Activated CD4-positive, alpha-beta T cell treated with anti-CD3 and anti-CD28 coated beads for 36 hours (primary cell): Measurements from ENCODE around the gene TMCC2. TPM values are rescaled to one million over a fixed set of nuclear protein-coding genes. Genes with fewer than 3 reads are reported as not detected.
"Not testable (repeated sequence)": the region's sequence is repeated elsewhere in the genome, so short reads cannot be mapped to it uniquely, and the experiment has no call there.

Source experiments
- ATAC-seq: fragments of 200-7000 bp; cut with Tn5 transposase; one replicate; pipeline ENCODE4 v1.10.0; 2021; ENCODE audit warnings: mild to moderate bottlenecking, moderate library complexity
- CTCF ChIA-PET: fragments of 350-600 bp; sonication (Branson Sonifier 250); formaldehyde crosslinking; loops from one replicate; lab custom pipeline; 2021; ENCODE audit warnings: antibody characterized with exemption; lab: Charles Lee
- POLR2A ChIA-PET: fragments of 350-600 bp; sonication (Branson Sonifier 250); formaldehyde crosslinking; loops from one replicate; lab custom pipeline; 2021; ENCODE audit warnings: antibody characterized with exemption, inconsistent platforms; lab: Charles Lee
- DNase-seq: peaks from one replicate; pipeline ENCODE4 v3.0.0-alpha.2; 2020
- H3K27ac Mint-ChIP-seq: one replicate; pipeline ENCODE4 v1.8.0; 2021; ENCODE audit warnings: mixed read lengths
- H3K27me3 Mint-ChIP-seq: one replicate; pipeline ENCODE4 v1.8.0; 2021; ENCODE audit warnings: mixed read lengths
- H3K36me3 Mint-ChIP-seq: one replicate; pipeline ENCODE4 v1.8.0; 2021; ENCODE audit warnings: low read depth, mixed read lengths
- H3K4me1 Mint-ChIP-seq: one replicate; pipeline ENCODE4 v1.8.0; 2021; ENCODE audit warnings: mixed read lengths
- H3K4me3 Mint-ChIP-seq: one replicate; pipeline ENCODE4 v1.8.0; 2021; ENCODE audit warnings: mild to moderate bottlenecking, moderate library complexity, mixed read lengths
- H3K9me3 Mint-ChIP-seq: one replicate; pipeline ENCODE4 v1.8.0; 2021; ENCODE audit warnings: low read depth, mixed read lengths
- intact Hi-C, 2 experiments: fragments of 100-400 bp; cut with DNase I in 1 of 2; cut with micrococcal nuclease in 1 of 2; formaldehyde crosslinking; loops; one replicate each; pipeline versions ENCODE4 v1.14.2 to v1.15.1; 2022 to 2024; cut with DNase I, micrococcal nuclease
- total RNA-seq, 2 experiments: library from RNA; stranded (reverse); gene quantifications; one replicate each; pipeline ENCODE4 v1.2.3, GENCODE V29; 2021

Gene TMCC2
- total RNA-seq, 2 experiments from 2014 or later: 10.5 to 11.0 TPM

DNA sequence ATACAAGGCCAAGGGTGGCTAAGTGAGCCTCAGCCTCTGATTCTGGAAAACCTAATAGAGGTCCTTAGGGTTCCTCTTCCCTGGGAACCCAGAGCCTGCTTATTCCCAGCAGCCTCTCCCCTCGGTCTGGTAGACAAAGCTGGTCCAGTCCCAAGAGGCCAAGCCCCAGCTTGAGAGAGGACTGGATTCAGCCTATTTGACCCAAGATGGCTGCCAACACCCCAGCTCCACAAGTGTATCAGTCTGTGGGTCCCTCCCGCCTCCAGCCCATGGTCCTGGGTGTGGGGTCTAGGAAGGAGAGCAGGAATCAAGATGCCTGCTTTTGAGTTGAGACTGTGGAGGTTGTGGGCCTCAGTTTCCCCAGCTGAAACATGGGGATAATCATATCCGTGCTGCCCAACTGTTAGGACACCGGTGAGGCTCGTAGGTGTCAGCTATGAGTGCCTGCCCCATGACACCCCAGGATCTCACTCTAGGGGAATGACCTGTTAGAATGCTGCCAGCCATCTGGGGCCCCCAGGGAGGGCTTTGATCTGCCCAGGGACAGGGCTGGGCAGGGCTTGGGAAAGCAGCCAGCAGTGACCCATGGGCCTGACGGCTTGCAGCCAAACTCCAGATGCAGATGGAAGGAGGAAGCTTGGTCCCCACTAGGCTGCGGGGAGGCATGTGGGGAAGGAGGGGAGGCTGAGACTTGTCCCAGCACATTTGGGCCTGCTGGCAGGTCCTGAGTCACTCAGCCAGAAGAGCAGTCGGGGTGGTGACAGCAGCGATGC, 48.4 kb downstream of the TMCC2 start:
- Mint-ChIP-seq H3K27me3 (no peaks in the 10 kb centered on the region), H3K27ac (no peak overlapping the region), H3K36me3 (peaks cover 4% of the 10 kb centered on the region), H3K9me3 (no peaks in the 10 kb centered on the region), H3K4me1 (peaks cover 56% of the 10 kb centered on the region), H3K4me3 (no peak overlapping the region)
- ATAC-seq: no peak
- intact Hi-C loops: no loop called here
- DNase-seq: no peak
- ChIA-PET CTCF (interaction anchor here (0.6 to 23.1 kb wide), 10 partner anchors 9 to 1442 kb away, joined by 3 to 760 read pairs (median 8); partner anchors contain the start of gene NUAK2), POLR2A (no interaction called here)

DNA sequence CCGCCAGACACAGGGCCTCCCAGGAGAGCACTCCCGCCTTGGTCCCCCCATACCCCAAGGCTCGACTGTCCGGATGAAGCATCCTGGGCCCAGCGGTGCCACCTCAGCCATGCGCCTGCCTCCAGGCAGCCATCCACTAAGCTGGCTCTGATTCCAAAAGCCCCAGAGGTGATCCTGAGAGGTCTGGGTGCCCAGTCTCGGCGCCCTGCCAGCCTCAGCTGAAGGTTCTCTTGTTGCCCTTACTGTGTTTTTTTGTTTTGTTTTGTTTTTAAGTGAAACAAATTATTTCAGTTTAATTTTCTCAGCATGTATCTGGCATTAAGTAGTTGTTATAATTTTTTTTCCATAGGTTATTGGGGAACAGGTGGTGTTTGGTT, 48.9 kb downstream of the TMCC2 start:
- Mint-ChIP-seq H3K27me3 (no peaks in the 10 kb centered on the region), H3K36me3 (peaks cover 3% of the 10 kb centered on the region), H3K27ac (no peak overlapping the region), H3K4me1 (peaks cover 56% of the 10 kb centered on the region), H3K9me3 (no peaks in the 10 kb centered on the region), H3K4me3 (no peak overlapping the region)
- no peak for DNase-seq
- POLR2A ChIA-PET: no interaction called here
- intact Hi-C loops: no loop called here
- CTCF ChIA-PET: interaction anchor here (0.6 to 23.1 kb wide), 4 partner anchors 9 to 153 kb away, joined by 3 to 760 read pairs (median 10); partner anchors contain the start of gene NUAK2
- ATAC-seq: no peak

DNA sequence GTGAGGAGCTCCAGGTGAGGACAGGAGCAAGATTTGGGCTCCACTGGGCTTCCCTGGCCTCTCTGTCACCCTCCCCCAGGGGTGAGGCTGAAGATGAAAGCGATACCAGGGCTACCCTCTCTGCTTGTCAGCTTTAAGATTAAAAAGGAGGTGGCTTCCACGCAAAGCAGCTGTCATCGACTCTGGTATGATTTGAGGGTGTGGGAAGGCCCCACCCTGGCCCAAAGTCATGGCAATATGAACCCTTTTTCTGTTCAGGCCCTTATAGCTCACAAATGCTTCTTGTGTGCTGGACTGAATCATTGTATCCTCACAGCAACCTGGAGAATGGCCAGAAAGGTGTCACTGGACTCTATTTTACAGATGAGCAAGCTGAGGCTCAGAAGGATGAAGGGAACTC, 52.2 kb downstream of the TMCC2 start:
- DNase-seq: peak; percentile 54
- H3K4me3 Mint-ChIP-seq: no peak overlapping the region
- H3K27ac Mint-ChIP-seq: peak overlapping the region; percentile 29
- H3K4me1 Mint-ChIP-seq: peaks cover 69% of the 10 kb centered on the region
- H3K9me3 Mint-ChIP-seq: no peaks in the 10 kb centered on the region
- intact Hi-C loops: loop anchor here in 1 of 2 experiments (10.0 kb wide), 1 partner anchor 1955 kb away; no protein-coding TSS in a partner anchor
- ChIA-PET CTCF (interaction anchor here (0.8 to 23.1 kb wide), 8 partner anchors 8 to 205 kb away, joined by 3 to 760 read pairs (median 3); partner anchors contain the start of gene NUAK2), POLR2A (interaction anchor here (0.7 to 1.0 kb wide), 2 partner anchors 34 to 39 kb away, joined by 3 to 5 read pairs; no protein-coding TSS in a partner anchor)
- ATAC-seq: peak; percentile 37
- no peaks in the 10 kb centered on the region for H3K36me3 Mint-ChIP-seq
- H3K27me3 Mint-ChIP-seq: no peaks in the 10 kb centered on the region

DNA sequence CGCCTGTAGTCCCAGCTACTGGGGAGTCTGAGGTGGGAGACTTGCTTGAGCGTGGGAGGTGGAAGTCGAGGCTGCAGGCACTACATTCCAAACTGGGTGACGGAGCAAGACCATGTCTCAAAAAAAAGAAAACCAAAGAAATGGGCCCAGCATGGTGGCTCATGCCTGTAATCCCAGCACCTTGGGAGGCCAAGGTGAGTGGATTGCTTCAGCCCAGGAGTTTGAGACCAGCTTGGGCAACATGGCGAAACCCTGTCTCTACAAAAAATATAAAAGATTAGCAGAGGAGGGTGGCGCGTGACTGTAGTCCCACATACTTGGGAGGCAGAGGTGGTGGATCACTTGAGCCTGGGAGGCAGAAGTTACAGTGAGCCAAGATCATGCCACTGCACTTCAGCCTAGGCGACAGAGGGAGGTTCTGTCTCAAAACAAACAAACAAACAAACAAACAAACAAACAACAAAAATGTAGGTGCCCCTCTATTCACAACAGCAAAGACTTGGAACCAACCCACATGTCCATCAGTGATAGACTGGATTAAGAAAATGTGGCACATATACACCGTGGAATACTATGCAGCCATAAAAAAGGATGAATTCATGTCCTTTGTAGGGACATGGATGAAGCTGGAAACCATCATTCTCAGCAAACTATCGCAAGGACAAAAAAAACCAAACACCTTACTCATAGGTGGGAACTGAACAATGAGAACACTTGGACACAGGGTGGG, 53.1 kb downstream of the TMCC2 start:
- Mint-ChIP-seq H3K4me1 (peaks cover 70% of the 10 kb centered on the region), H3K27ac (peak overlapping the region; percentile 6)
- H3K36me3 Mint-ChIP-seq, DNase-seq, H3K9me3 Mint-ChIP-seq, H3K27me3 Mint-ChIP-seq, ATAC-seq, H3K4me3 Mint-ChIP-seq, POLR2A ChIA-PET: not testable (repeated sequence)
- CTCF ChIA-PET: interaction anchor here (0.8 to 23.1 kb wide), 6 partner anchors 7 to 204 kb away, joined by 3 to 760 read pairs (median 3); partner anchors contain the start of gene NUAK2
- intact Hi-C loops: loop anchor here in 1 of 2 experiments (10.0 kb wide), 1 partner anchor 1956 kb away; no protein-coding TSS in a partner anchor

DNA sequence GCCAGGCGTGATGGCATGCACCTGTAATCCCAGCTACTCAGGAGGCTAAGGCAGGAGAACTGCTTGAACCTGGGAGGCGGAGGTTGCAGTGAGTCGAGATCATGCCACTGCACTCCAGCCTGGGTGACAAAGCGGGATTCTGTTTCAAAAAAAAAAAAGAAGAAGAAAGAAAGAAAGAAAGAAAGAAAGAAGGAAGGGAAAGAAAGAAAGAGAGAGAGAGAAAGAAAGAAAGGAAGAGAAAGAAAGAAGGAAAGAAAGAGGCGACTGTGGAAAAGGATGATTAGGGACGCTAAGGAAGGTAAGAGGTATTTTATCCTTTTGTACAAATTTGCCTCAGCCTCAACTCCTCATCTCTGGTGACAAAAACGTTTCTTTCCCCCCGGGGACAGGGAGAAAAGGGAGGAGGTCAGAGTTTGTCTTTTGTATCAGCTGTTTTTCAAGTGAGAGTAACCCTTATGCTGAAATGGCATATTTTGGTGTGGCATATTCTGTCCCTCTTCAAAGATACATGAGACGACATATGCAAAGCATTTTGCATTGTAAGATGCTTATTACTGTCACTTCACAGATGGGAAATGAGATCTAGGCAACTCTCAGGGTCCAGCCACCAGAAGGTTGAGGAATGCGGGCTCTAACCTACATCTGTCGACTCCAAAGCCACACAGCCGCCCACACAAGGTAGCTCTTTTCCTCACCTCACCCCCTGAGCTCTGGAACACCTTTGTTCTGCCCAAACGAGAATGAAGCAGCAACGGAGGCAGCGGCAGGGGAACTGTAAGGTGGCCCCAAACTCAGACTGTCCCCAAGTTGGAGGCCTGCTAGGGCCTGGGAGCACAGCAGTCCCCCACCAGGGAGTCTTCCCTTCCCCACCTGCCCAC, 55.8 kb downstream of the TMCC2 start:
- H3K4me1 Mint-ChIP-seq: peaks cover 85% of the 10 kb centered on the region
- ATAC-seq: no peak
- H3K9me3 Mint-ChIP-seq: no peaks in the 10 kb centered on the region
- intact Hi-C loops: loop anchor here in 1 of 2 experiments (10.0 kb wide), 1 partner anchor 1959 kb away; no protein-coding TSS in a partner anchor
- H3K36me3 Mint-ChIP-seq: no peaks in the 10 kb centered on the region
- POLR2A ChIA-PET: interaction anchor here (0.7 kb wide), 1 partner anchor 36 kb away, joined by 3 read pairs; no protein-coding TSS in a partner anchor
- peak; percentile 33 for DNase-seq
- no peak overlapping the region for H3K4me3 Mint-ChIP-seq
- peak overlapping the region; percentile 21 for H3K27ac Mint-ChIP-seq
- CTCF ChIA-PET: interaction anchor here (0.6 to 23.1 kb wide), 6 partner anchors 9 to 71 kb away, joined by 3 to 760 read pairs (median 5); partner anchors contain the start of gene NUAK2
- no peaks in the 10 kb centered on the region for H3K27me3 Mint-ChIP-seq

DNA sequence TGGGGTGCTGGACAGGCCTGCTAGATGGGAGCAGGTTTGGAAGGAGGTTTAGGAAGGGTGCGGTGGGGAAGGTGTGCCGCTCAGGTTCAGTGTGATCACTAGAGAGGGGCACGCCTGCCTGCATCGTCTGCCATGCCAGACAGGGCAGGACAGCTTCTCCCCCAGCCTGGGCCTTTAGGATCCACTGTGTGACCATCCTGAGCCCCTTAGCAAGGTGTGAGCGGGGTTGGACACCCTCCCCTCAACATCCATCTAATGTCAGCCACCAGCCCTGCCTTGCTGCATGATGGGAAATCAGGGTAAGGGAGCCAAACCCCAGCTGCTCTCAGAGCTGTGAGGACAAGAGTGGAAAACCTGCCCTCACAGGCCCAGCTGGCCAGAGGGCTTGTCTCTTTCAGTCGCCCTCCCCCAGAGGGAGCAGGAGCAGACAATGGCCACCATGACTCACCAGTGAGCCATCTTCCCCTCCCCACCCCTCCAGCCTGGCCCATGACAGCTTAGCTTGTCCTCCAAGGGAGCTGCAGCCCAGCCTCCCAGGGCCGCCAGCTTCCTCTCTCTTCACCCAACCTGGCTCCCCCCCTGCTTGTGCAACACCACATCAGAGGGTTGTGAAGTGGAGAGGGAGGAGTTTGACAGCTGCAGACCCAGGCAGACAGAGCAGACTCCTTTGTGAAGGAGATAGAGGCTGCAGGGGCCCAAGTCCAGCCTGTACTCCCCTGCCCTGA, 56.8 kb downstream of the TMCC2 start:
- H3K36me3 Mint-ChIP-seq: no peaks in the 10 kb centered on the region
- ATAC-seq (peak; percentile 73), DNase-seq (peak; percentile 92)
- peak overlapping the region; percentile 55 for H3K4me3 Mint-ChIP-seq
- CTCF ChIA-PET: interaction anchor here (0.8 to 23.1 kb wide), 11 partner anchors 9 to 202 kb away, joined by 3 to 760 read pairs (median 5); partner anchors contain the start of genes NUAK2 and TMCC2
- H3K27me3 Mint-ChIP-seq: no peaks in the 10 kb centered on the region
- H3K27ac Mint-ChIP-seq: peak overlapping the region; percentile 92
- peaks cover 81% of the 10 kb centered on the region for H3K4me1 Mint-ChIP-seq
- intact Hi-C loops: loop anchor here in 1 of 2 experiments (5.0 to 10.0 kb wide), 4 partner anchors 348 to 1960 kb away; partner anchors contain the start of genes ELK4, MDM4 and SLC41A1
- POLR2A ChIA-PET: interaction anchor here (0.7 to 2.0 kb wide), 4 partner anchors 11 to 35 kb away, joined by 3 to 7 read pairs (median 4); no protein-coding TSS in a partner anchor
- no peaks in the 10 kb centered on the region for H3K9me3 Mint-ChIP-seq

DNA sequence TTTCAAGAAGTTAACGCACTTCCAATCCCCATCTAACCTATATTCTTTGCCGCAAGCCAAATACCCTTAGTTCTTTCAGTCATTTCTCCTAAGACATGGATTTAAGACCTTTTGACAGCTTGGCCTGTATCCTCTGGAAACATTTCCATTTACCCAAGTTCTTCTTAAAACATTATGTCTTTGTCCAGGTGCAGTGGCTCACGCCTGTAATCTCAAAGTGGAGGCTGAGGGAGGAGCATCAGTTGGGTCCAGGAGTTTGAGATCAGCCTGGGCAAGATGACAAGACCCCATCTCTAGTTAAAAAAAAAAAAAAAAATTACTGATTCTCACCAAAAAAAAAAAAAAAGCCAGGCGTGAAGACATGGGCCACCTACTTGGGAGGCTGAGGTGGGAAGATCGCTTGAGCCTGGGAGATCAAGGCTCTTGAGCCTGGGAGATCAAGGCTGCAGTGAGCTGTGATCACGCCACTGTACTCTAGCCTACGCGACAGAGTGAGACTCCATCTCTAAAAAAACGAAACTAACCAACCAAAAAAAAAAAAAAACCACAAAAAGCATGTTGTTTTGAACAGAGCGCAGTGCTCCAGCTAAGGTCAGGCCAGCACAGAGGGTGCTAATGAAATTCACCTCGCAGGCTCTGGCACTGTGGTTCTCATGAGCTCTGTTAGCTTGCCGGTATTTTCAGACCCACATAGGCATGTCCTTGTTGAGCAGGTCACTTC, 57.8 kb downstream of the TMCC2 start:
- H3K27ac Mint-ChIP-seq: peak overlapping the region; percentile 92
- no peaks in the 10 kb centered on the region for H3K36me3 Mint-ChIP-seq
- ChIA-PET POLR2A (interaction anchor here (0.6 to 2.0 kb wide), 5 partner anchors 12 to 115 kb away, joined by 3 to 7 read pairs (median 5); no protein-coding TSS in a partner anchor), CTCF (interaction anchor here (0.5 to 23.1 kb wide), 11 partner anchors 10 to 911 kb away, joined by 3 to 760 read pairs (median 7); partner anchors contain the start of genes NUAK2 and TMCC2)
- H3K4me1 Mint-ChIP-seq: peaks cover 76% of the 10 kb centered on the region
- H3K27me3 Mint-ChIP-seq: no peaks in the 10 kb centered on the region
- ATAC-seq: peak; percentile 47
- peak overlapping the region; percentile 55 for H3K4me3 Mint-ChIP-seq
- H3K9me3 Mint-ChIP-seq: no peaks in the 10 kb centered on the region
- peak; percentile 70 for DNase-seq
- intact Hi-C loops: loop anchor here (1.0 to 10.0 kb wide), 6 partner anchors 36 to 1961 kb away; partner anchors contain the start of genes ELK4 (in 1 of the 2), MDM4 (in 1 of the 2), NUAK2 (in 1 of the 2) and SLC41A1 (in 1 of the 2)

DNA sequence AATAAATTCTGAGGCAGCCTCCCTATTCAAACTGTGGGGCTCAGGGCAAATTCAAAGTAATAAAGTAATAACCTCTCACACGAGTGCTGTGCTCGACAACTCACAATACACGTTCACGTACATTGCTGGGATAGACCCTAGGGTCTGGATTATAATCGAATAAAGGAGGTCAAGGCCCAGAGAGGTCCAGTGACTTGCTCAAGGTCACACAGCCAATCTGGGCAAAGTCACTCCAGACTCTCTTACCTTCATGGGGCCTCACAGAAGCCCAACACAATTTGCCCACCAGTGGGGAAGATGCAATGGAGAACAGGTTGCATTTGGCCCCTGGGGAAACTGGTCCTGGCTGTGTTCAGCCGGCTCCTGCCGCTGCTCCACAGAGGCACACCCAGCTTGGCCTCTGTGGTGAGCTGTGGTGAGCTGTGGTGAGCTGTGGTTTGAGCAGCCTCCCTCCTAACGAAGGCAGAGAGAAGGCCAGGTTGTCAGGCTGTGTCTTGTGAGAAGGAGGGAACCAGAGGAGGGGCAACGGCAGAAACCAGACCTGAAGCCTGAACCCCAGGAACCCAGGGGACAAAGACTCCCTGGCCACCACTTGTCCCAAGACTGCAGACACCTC, 58.7 kb downstream of the TMCC2 start:
- POLR2A ChIA-PET: interaction anchor here (0.9 to 2.1 kb wide), 3 partner anchors 27 to 33 kb away, joined by 4 to 9 read pairs (median 7); no protein-coding TSS in a partner anchor
- Mint-ChIP-seq H3K27me3 (no peaks in the 10 kb centered on the region), H3K4me3 (peak overlapping the region; percentile 55), H3K9me3 (no peaks in the 10 kb centered on the region), H3K4me1 (peaks cover 78% of the 10 kb centered on the region), H3K27ac (peak overlapping the region; percentile 92), H3K36me3 (no peaks in the 10 kb centered on the region)
- intact Hi-C loops: loop anchor here (1.0 to 10.0 kb wide), 6 partner anchors 35 to 1962 kb away; partner anchors contain the start of genes ELK4 (in 1 of the 2), MDM4 (in 1 of the 2), NUAK2 (in 1 of the 2) and SLC41A1 (in 1 of the 2)
- CTCF ChIA-PET: interaction anchor here (0.5 to 23.1 kb wide), 7 partner anchors 11 to 121 kb away, joined by 3 to 760 read pairs (median 10); partner anchors contain the start of genes NUAK2 and TMCC2
- DNase-seq: peak; percentile 84
- ATAC-seq: no peak
